ENCODE results near the gene PPCDC.
"Not testable (repeated sequence)": the region's sequence is repeated elsewhere in the genome, so short reads cannot be mapped to it uniquely, and the experiment has no call there.

Gene PPCDC

DNA sequence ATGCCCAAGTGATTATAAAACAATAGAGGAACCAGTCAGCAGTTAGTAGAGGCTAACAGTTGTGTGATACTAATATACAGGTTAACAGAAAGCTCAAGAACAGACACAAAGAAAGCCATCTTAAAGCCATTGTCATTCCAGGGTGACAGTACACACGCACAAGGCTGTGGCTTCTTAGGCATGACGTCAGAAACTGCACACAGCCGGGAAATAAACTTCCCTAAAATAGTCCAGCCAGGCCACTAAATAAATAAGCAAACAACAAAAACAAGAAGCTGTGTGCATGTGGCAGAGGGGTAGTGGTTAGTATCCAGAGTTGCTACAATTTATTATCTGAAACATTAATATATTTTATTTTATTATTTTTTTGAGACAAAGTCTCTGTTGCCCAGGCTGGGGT, 49.8 kb downstream of the PPCDC start:
- DNase-seq = no peak

DNA sequence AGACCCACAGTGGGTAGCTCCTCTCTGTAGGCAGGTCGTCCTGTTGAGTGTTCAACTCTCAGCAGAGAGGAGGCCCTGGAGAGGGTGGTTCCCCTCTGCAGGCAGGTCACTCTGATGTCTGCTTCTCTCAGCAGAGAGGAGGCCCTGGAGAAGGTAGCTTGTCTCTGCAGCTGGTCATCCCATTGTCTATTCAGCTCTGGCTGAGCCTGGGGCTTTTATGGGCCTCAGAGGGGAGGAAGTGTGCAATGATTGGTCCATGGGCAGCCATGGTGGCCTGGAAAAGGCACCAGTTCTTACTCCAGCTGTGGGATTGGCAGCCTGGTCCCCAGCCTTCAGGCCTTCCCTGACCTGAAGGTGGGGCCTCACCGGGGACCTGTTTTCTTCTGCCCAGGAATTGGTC, 52.9 kb downstream of the PPCDC start:
- no peak for DNase-seq

DNA sequence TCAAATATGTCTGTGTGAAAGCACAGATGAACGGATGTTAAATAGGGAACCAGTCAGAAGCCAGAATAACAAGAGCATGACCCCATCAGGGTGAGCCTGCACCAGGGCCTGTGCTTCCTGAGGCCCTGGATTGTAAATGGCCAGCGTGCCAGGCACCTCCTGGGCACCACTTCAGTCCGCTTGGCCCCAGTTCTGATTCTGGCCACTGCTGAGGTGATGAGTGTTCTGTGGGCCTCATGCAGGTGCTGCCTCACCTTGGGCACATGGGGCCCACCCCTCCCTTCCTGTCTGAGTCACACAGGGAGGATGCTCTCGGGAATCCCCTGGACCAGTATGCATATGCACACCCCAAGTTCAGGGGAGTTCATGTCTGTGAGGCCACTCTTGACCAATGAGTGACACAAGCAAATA, 54.2 kb downstream of the PPCDC start:
- DNase-seq = not testable (repeated sequence)

DNA sequence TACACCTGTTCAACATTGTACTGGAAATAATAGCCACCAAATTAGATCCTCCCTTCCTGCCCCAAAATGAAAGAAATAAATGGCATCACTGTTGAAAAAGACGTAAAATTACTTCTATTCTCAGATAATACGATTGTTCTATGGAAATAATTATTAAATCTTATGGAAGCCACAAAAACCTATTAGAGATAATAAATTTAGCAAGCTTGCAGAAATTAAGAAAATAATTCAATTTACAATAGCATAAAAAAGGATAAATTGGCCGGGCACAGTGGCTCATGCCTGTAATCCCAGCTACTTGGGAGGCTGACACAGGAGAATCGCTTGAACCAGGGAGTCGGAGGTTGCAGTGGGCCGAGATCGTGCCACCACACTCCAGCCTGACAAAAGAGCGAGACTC, 57.8 kb downstream of the PPCDC start:
- DNase-seq = no peak

DNA sequence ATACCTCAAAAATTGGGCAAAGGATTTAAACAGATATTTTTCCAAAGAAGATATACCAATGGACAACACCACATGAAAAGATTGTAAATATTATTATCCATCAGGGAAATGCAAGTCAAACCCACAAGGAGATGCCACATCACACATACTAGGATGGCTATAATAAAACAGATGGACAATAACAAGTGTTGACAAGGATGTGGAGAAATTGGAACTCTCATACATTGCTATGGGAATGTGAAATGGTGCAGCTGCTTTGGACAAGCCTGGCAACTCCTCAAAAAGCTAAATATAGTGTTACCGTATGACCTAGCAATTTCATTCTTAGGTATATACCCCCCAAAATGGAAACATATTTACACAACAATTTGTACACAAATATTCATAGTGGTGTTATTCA, 59.3 kb downstream of the PPCDC start:
- DNase-seq = no peak

DNA sequence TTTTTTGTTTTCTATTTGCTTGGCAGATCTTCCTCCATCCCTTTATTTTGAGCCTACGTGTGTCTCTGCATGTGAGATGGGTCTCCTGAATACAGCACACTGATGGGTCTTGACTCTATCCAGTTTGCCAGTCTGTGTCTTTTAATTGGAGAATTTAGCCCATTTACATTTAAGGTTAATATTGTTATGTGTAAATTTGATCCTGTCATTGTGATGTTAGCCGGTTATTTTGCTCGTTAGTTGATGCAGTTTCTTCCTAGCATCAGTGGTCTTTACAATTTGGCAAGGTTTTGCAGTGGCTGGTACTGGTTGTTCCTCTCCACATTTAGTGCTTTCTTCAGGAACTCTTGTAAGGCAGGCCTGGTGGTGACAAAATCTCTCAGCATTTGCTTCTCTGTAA, 62.3 kb downstream of the PPCDC start:
- DNase-seq = not testable (repeated sequence)

DNA sequence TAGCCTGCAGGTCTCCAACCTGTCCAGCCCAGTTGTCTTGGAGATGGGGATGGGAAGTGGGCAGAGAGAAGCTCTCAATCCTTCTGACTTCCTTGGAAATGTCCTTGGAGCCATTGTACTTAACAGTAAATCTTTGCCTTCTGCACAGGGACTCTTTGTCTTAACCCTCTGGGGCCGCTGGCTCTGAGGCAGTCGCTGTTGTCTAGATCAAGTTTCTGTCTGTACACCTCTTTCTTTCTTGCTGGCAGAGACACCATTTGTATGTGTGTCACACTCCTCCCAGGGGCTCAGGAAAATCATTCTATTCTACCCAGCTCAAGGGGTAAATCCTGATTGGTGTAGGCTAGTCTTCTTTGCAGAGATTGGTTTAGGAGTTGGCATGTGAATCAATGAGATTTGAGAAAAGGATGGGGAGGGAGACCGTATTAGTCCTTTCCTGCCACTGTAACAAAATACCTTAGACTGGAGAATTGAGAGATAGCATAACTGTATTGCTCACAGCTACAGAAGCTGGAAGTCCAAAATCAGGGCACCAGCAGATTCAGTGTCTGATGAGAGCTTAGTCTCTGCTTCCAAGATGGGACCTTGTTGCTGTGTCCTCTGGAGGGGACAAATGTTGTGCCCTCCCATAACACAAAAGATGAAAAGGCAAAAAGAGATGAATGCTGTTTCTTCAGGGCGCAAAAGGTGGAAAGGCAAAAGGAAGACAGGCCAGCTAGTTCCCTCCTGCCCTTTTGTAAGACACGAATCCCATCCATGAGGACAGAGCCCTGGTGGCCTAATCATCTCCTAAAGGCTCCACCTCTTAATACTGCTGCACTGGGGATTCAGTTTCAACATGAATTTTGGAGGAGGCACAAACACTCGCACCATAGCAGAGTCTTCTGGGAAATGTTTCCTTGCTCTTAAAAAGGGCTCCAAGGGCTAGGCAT, 66.3 kb downstream of the PPCDC start:
- DNase-seq = no peak

DNA sequence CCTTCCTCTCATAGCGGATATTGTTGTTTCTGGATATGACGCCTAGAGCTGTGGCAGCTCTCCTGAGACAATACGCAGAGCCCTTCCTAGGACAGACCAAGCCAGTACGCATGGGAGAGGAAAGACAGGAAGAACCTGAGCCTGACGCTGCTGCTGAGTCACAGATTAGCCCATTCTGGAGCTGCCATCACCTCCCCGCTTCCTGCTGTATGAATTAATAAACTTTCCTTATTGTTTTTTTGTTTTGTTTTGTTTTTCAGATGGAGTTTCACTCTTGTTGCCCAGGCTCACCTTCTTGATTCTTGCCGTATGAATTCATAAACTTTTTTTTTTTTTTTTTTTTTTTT, 67.0 kb downstream of the PPCDC start:
- DNase-seq = no peak

DNA sequence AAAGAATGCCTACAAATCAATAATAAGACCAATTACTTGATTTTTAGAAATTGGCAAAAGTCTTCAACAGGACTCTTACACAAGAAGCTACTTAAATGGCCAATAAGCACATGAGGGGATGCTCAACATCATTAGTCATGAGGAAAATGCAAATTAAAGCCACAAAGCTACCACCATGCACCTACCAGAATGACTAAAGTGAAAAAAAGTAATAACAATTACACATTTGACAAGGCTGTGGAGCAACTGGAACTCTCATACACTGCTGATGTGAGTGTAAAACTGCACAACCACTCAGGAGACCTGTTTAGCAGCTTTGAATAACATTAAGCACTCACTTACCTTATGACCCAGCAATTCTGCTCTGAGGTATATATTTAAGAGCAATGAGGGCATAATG, 68.4 kb downstream of the PPCDC start:
- no peak for DNase-seq

DNA sequence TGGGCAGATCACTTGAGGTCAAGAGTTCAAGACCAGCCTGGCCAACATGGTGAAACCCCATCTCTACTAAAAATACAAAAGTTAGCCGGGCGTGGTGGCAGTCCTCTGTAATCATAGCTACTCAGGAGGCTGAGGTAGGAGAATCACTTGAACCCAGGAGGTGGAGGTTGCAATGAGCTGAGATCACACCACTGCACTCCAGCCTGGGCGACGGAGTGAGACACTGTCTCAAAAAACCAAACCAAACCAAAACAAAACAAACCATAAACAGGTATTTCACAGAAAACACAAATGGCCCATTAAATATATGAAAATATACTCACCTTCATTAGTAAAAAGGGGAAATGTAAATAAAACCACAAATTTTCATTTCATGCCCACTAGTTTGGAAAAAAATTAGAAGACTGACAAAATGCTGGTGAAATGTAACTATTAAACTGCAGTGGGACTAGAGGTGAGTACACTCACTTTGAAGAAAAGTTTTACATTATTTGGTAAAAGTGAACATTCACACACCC, 71.6 kb downstream of the PPCDC start:
- DNase-seq = not testable (repeated sequence)

DNA sequence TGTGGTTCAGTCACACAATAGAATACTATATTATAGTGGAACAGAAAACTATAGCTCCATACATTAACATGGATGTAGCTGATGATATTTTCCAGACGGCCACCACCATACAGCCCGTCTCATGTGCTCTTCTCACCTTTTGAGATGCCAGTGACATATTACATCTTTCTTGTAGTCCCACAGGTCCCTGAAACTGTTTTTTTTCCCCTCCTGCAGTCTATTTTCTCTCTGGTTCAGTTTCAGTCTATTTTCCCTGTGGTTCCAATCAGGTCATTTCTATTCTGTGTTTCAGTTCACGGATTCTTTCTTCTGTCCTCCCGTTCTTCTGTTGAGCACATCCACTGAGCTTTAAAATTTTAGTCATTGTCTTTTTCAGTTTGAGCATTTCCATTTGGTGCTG, 72.2 kb downstream of the PPCDC start:
- no peak for DNase-seq

DNA sequence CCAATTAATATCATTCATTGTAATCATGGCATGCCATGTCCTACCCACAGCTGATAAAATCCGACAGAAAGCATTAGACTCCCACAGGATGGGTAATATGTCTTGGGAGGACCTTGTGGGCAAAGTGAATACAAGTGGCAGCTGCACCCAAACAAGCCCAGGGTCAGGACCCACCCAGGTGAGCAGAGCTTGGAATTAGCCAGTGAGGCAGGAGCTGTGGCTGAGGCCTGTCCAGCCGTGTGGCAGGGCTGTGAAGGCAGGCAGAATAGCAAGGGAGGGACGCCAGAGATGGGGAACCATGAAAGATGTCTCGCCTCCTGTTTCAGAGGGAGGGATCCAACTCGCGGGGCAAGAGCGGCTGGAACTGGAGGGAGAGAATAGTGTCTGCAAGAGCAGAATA, 74.5 kb downstream of the PPCDC start:
- no peak for DNase-seq

DNA sequence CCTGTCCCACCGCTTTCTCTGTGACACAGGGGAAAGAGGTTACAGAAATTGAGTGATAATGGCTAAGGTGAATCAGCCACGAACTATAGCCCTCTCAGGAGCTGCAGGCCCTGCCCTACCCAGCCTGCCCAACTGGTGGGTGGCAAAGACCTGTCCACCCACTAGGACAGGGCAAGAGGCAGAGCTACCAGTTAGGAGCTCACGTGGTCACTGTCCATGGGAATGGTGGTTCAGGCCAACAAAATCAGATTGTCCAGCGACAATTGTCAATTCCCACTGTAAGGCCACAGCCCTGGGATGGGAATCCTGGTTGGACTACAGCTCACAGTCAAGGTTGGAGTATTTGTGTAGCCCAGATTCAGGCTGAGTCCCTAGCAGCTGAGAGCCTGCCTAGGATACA, 75.0 kb downstream of the PPCDC start:
- no peak for DNase-seq
